Tongue (tissue), 2 donors: Measurements from ENCODE around the gene FAM180A. TPM values are rescaled to one million over a fixed set of nuclear protein-coding genes. Genes with fewer than 3 reads are reported as not detected.
"Not testable (repeated sequence)": the region's sequence is repeated elsewhere in the genome, so short reads cannot be mapped to it uniquely, and the experiment has no call there.

Experiments used
- DNase-seq: peaks from one replicate; pipeline ENCODE4 v3.0.0-alpha.2; 2015
- total RNA-seq: library from RNA; depleted of rRNA; stranded (reverse); fragments of >200 nt; gene quantifications from one replicate; pipeline ENCODE4 v1.2.3, GENCODE V29; 2014

FAM180A gene
- total RNA-seq, result 1.4 TPM

- peak; percentile 76 for DNase-seq
Observed at GRCh38 chr7:135748770-135749169, at the start of gene FAM180A. Gene FAM180A (minus strand): TSS chr7:135748813. CDS start chr7:135748580, 233 bp downstream.

GRCh38 chr7:135798095-135798494, 49.5 kb upstream of the FAM180A start:
- no peak for DNase-seq

- no peak for DNase-seq
Observed at GRCh38 chr7:135795846-135796570, 47.4 kb upstream of the FAM180A start.

- no peak for DNase-seq
Observed at GRCh38 chr7:135793841-135794240, 45.2 kb upstream of the FAM180A start.

- no peak for DNase-seq
Observed at GRCh38 chr7:135792866-135793265, 44.3 kb upstream of the FAM180A start.

GRCh38 chr7:135792363-135792668, 43.7 kb upstream of the FAM180A start:
- no peak for DNase-seq

GRCh38 chr7:135791543-135792362, 43.1 kb upstream of the FAM180A start:
- DNase-seq, result no peak

GRCh38 chr7:135790371-135790977, 41.9 kb upstream of the FAM180A start:
- DNase-seq, result no peak

- DNase-seq, result no peak
Observed at GRCh38 chr7:135789956-135790355, 41.3 kb upstream of the FAM180A start.

GRCh38 chr7:135789431-135789830, 40.8 kb upstream of the FAM180A start:
- no peak for DNase-seq

- DNase-seq, result no peak
Observed at GRCh38 chr7:135786911-135787310, 38.3 kb upstream of the FAM180A start.

GRCh38 chr7:135785065-135785464, 36.5 kb upstream of the FAM180A start:
- no peak for DNase-seq

- no peak for DNase-seq
Observed at GRCh38 chr7:135784013-135784412, 35.4 kb upstream of the FAM180A start.

GRCh38 chr7:135782801-135783200, 34.2 kb upstream of the FAM180A start:
- no peak for DNase-seq

- DNase-seq, result no peak
Observed at GRCh38 chr7:135782377-135782776, 33.8 kb upstream of the FAM180A start.

- DNase-seq, result no peak
Observed at GRCh38 chr7:135777626-135778398, 29.2 kb upstream of the FAM180A start.

GRCh38 chr7:135775915-135776314, 27.3 kb upstream of the FAM180A start:
- DNase-seq, result not testable (repeated sequence)

- no peak for DNase-seq
Observed at GRCh38 chr7:135775230-135775629, 26.6 kb upstream of the FAM180A start.

- DNase-seq, result peak; percentile 69
Observed at GRCh38 chr7:135774284-135774683, 25.7 kb upstream of the FAM180A start.

- DNase-seq, result peak; percentile 71
Observed at GRCh38 chr7:135773464-135773863, 24.9 kb upstream of the FAM180A start.

- no peak for DNase-seq
Observed at GRCh38 chr7:135772639-135773222, 24.1 kb upstream of the FAM180A start.
